Muscle layer of duodenum (tissue), 2 donors: ENCODE results near the gene CDH3.
"Not testable (repeated sequence)": the region's sequence is repeated elsewhere in the genome, so short reads cannot be mapped to it uniquely, and the experiment has no call there.

Experiments
- H3K27ac ChIP-seq: one replicate; pipeline ENCODE4 v1.7.0; 2013; ENCODE audit warnings: mild to moderate bottlenecking, low read length
- H3K27me3 ChIP-seq: one replicate; pipeline ENCODE4 v1.7.0; 2013; ENCODE audit warnings: low read depth, mild to moderate bottlenecking, control low read depth, low read length
- H3K36me3 ChIP-seq, 2 donors: one replicate each; pipeline ENCODE4 v1.7.0; 2013; ENCODE audit warnings: low read length in 2 of 2, control low read depth in 1 of 2, mild to moderate bottlenecking in 1 of 2; ENCODE audit not compliant: insufficient read depth in 2 of 2, control insufficient read depth in 1 of 2
- H3K4me1 ChIP-seq, 2 donors: one replicate each; pipeline ENCODE4 v1.7.0; 2013; ENCODE audit warnings: low read length in 2 of 2, mild to moderate bottlenecking in 2 of 2, control low read depth in 1 of 2, moderate library complexity in 1 of 2; ENCODE audit not compliant: insufficient read depth in 2 of 2, control insufficient read depth in 1 of 2
- H3K4me3 ChIP-seq, 2 donors: one replicate each; pipeline ENCODE4 v1.7.0; 2013; ENCODE audit warnings: low read length in 2 of 2, low read depth in 1 of 2, mild to moderate bottlenecking in 1 of 2
- H3K9me3 ChIP-seq, 2 donors: one replicate each; pipeline ENCODE4 v1.7.0; 2013; ENCODE audit warnings: low read length in 2 of 2, control low read depth in 1 of 2, mild to moderate bottlenecking in 1 of 2; ENCODE audit not compliant: control insufficient read depth in 1 of 2
- donor health status: healthy.

Gene CDH3

DNA sequence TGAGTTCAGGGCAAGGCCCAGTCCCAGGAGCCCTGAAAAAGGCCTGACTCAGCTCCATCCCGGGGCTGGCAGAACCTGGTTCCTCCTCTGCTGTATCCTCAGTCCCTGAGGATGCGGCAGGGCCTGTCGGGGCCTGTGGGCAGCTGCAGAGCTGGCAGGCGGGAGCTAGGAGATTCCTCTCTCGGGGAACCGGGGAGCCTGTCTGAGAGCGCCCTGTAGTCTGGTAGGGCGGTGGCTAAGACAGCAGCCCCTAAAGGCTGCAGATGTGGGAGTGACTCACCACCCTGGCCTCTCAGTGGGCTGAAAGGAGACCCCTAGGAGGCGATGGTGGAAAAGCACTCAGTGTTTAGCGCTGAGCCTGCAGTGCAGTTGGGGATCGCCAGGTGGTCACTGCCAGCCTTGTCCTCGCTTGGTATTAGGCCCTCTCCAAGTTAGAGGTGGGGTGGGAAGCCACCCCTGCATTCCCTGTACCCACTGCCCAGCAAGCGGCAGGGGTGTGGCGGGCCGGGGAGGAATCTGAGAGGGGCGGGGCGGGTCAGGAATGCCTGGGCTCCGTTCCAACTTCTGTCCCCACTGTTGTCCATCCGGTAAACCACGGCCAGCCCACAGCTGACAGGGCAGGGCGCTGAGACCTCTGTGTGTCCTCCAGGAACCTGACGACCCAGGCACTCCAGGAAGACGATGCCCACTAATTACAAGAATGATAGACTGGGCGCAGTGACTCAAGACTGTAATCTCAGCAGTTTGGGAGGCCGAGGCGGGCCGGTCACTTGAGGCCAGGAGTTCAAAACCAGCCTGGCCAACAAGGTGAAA is 62.4 kb downstream of the CDH3 start:
- H3K27me3 ChIP-seq, result peaks cover 5% of the 10 kb centered on the region
- no peaks in the 10 kb centered on the region for H3K4me1 ChIP-seq
- no peak overlapping the region for H3K4me3 ChIP-seq
- H3K36me3 ChIP-seq, result no peaks in the 10 kb centered on the region
- H3K9me3 ChIP-seq, result no peaks in the 10 kb centered on the region
- H3K27ac ChIP-seq, result no peak overlapping the region

DNA sequence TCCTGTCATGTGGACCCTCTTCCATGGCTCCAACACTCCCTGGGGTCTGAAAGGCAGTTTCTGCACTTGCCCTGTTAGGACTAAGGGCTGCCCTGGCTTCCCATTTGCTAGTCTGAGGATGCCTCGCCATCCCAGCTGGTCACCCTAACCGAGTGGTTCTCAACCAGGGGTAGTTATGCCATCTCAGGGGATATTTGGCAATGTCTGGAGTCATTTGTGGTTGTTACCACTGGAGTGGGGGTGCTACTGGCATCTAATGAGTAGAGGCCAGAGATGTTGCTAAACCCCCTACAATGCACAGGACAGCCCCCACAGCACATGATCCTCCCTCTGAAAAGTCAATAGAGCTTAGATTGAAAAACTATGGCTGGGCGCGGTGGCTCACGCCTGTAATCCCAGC is 65.1 kb downstream of the CDH3 start:
- no peak overlapping the region for H3K4me3 ChIP-seq

DNA sequence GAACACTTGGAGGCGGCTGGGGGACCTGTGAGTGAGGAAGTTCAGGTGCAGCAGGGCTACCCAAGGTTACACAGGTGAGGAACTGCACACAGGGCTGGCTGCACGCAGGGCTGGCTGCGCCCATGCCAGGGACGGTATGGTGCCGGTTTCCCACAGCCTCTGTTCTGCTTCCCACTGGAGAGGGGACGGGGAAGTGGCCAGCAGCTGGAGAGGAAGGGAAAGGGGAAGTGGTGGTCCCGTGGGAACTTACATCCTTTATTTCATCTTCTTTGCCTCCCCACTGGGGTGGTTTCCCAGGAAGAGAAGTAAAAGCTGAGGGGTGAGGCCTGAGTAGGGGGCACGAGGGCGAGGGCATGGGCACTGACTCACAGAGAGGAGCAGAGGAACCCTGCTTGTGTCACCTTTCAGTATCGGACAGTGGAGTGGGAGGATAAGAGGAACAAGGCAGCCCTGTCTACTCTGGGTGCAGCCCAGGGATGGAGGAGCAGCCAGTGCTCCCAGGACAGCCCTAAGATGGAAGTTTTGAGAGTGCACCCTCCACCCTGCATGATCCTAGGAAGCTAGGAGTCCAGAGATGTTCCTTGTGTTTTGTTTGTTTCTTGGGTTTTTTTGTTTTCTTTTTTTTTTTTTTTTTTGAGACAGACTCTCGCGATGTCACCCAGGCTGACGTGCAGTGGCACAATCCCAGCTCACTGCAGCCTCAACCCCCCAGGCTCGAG is 66.5 kb downstream of the CDH3 start:
- Histone ChIP-seq H3K4me3 (no peak overlapping the region), H3K9me3 (no peaks in the 10 kb centered on the region), H3K27me3 (peaks cover 5% of the 10 kb centered on the region), H3K27ac (no peak overlapping the region), H3K36me3 (no peaks in the 10 kb centered on the region), H3K4me1 (no peaks in the 10 kb centered on the region)

More for the DNA sequence above, 65.1 kb downstream of the CDH3 start:
- peaks cover 5% of the 10 kb centered on the region for H3K27me3 ChIP-seq
- no peaks in the 10 kb centered on the region for H3K36me3 ChIP-seq
- H3K9me3 ChIP-seq, result no peaks in the 10 kb centered on the region
- H3K27ac ChIP-seq, result no peak overlapping the region
- H3K4me1 ChIP-seq, result no peaks in the 10 kb centered on the region

DNA sequence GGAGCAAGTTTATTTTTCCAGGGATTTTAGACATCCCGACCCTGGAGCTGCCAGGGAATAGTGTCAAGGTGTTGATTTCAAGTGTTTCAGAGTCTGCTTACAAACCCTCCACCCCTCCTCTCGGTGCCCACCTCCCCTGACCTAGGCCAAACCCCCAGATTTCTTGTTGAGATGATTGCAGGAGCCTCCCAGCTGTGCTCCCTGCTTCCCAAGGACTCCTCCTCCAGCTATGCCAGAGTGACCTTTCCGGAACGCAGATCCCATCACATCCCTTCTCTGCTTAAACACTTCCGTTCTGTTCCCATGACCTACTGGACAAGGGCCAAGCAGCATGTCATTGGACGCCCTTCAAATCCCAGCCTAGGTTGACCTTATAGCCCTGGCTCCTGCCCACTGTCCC is 68.3 kb downstream of the CDH3 start:
- Histone ChIP-seq H3K4me1 (no peaks in the 10 kb centered on the region), H3K9me3 (no peaks in the 10 kb centered on the region), H3K27ac (no peak overlapping the region), H3K27me3 (peaks cover 5% of the 10 kb centered on the region), H3K4me3 (no peak overlapping the region), H3K36me3 (no peaks in the 10 kb centered on the region)

DNA sequence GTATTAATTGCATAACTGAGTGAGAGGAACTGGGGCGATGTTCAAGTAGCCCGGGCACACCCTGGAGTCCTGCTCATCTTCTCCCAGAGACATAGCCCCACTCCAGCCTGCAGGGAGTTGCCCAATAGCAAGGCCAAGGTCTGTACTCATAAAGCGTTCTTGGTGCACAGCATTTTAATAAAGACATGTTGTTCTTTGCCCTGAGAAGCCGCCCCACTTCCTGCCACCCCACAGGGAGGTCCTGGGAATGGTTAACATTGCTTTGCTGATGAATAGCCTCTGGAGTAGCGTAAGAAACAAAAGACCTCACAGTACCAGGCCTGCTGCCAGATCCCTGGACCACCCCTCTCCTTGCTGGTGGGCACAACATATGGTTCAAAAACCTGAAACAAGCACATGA is 70.4 kb downstream of the CDH3 start:
- no peak overlapping the region for H3K27ac ChIP-seq
- H3K36me3 ChIP-seq, result no peaks in the 10 kb centered on the region

DNA sequence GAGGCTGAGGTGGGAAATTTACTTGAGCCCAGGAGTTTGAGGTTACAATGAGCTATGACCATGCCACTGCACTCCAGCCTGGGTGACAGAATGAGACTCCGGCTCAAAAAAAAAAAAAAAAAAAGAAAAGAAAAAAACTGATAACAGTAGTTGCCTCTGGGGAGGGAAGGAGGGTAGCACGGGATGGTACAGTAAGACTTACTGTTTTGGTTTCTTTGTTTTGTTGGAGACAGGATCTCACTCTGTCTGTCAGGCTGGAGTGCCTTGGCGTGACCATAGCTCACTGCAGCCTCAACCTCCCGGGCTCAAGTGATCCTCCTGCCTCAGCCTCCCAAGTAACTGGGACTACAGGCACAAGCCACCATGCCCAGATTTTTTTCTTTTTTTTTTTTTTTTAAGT is 71.4 kb downstream of the CDH3 start:
- not testable (repeated sequence) for H3K27me3 ChIP-seq, H3K36me3 ChIP-seq, H3K4me1 ChIP-seq, H3K9me3 ChIP-seq, H3K27ac ChIP-seq, H3K4me3 ChIP-seq

More for the DNA sequence above, 70.4 kb downstream of the CDH3 start:
- Histone ChIP-seq H3K27me3 (no peaks in the 10 kb centered on the region), H3K4me1 (no peaks in the 10 kb centered on the region), H3K4me3 (no peak overlapping the region), H3K9me3 (no peaks in the 10 kb centered on the region)

DNA sequence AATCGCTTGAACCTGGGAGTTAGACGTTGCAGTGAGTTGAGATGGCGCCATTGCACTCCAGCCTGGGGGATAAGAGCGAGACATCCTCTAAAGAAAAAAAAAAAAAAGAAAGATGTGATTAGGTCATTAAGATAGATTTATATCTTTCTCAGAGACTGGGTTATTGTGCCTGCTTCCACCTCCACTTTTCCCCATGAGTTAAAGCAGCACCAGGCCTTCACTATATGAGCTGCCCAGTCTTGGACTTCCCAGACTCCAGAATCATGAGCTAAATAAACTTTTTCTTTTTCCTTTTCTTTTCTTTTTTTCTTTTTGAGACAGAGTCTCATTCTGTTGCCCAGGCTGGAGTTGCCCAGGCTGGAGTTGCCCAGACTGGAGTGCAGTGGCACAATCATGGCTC is 72.6 kb downstream of the CDH3 start:
- Histone ChIP-seq H3K4me1 (no peaks in the 10 kb centered on the region), H3K27me3 (no peaks in the 10 kb centered on the region), H3K4me3 (no peak overlapping the region), H3K27ac (no peak overlapping the region), H3K36me3 (no peaks in the 10 kb centered on the region), H3K9me3 (no peaks in the 10 kb centered on the region)

DNA sequence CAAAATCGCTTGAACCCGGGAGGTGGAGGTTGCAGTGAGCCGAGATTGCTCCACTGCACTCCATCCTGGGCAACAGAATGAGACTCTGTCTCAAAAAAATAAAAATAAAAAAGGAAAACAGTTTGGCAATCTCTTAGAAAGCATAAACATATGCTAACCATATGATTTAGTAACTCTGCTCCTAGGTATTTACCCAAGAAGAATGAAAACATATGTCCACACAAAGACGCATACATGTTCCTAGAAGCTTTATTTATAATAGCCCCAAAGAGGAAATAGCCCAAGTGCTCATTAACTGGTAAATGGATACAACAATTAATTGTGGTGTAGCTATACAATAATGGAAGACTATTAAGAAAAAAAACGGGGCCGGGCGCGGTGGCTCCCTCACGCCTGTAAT is 73.5 kb downstream of the CDH3 start:
- no peaks in the 10 kb centered on the region for H3K9me3 ChIP-seq
- H3K27ac ChIP-seq, result no peak overlapping the region
- no peak overlapping the region for H3K4me3 ChIP-seq
- no peaks in the 10 kb centered on the region for H3K27me3 ChIP-seq
- H3K4me1 ChIP-seq, result no peaks in the 10 kb centered on the region
- no peaks in the 10 kb centered on the region for H3K36me3 ChIP-seq

DNA sequence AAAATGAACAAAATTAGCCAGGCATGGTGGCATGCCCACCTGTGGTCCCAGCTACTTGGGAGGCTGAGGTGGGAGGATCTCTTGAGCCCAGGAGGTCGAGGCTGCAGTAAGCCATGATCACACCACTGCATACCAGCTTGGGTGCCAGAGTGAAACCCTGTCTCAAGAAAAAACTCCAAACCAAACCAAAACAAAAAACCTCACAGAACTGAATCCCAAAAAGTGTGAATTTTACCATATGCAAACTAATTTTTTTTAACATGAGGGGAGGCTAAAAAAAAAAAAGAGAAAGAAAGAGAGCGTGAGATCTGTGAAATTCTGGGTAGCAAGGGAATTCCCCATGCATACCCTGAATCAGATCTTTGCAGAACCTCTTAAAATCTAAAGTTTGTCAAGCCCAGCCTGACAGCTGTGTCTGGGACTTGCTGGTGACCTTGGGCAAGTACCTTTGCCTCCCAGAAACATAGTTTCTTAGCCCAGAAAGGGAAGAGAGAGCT is 74.9 kb downstream of the CDH3 start:
- H3K4me1 ChIP-seq, result no peaks in the 10 kb centered on the region
- no peaks in the 10 kb centered on the region for H3K27me3 ChIP-seq
- no peak overlapping the region for H3K4me3 ChIP-seq
- H3K36me3 ChIP-seq, result no peaks in the 10 kb centered on the region
- H3K27ac ChIP-seq, result no peak overlapping the region
- no peaks in the 10 kb centered on the region for H3K9me3 ChIP-seq

DNA sequence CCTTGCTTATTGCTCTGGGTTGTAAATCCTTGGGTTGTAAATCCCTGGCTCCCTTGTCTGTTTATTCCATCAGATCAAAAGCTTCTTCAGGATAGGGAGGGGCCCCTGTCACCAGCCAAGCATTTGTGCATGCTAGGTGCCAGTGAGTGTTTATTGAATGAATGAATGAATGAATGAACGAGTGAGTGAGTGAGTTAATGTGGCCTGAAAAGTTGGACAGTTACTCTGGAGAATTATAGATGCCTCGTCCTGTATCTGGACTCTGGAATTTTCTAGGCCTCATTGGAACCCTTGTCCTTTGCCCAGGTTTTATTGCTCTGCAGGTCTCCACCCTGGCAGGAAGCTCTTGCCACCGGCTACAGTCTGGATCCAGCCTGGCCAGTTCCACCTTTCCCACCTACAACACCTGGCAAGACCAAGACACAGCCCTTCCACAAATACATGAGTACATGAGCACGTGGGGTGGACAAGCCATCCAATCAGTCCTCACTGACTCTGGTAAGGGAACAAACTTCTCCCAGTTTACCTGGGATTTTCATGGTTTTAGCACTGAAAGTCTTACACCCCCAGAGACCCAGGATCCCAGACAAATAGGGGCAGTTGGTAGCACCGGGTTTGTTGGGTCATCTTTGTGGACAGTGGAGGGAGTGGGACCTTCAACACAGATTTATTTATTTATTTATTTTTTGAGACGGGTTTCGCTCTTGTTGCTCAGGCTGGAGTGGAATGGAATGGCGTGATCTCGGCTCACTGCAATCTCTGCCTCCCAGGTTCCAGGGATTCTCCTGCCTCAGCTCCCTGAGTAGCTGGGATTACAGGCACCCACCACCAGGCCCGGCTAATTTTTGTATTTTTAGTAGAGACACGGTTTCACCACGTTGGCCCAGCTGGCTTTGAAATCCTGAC is 77.3 kb downstream of the CDH3 start:
- H3K36me3 ChIP-seq, result no peaks in the 10 kb centered on the region
- peak overlapping the region; percentile 27 for H3K27ac ChIP-seq
- no peaks in the 10 kb centered on the region for H3K4me1 ChIP-seq
- H3K4me3 ChIP-seq, result no peak overlapping the region
- H3K27me3 ChIP-seq, result no peaks in the 10 kb centered on the region
- H3K9me3 ChIP-seq, result no peaks in the 10 kb centered on the region

DNA sequence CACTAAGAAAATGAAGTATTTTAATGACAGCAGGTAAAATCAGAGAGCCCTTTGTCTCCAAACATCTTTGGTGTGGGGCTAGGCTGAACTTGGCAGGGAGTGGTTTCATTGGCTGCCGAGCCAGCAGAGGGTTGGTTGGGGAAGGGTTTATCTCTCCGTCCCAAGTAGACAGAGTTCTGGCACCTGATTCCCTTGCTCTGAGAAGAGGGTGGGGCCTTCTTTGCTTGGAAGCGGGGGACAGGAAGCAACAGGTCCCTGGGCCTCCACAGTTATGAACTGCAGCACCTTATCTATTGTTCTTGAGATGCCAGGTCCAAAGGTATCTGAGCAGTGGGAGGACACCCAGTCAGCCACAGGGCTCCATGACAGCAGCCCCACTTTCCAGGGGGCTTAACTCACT is 79.7 kb downstream of the CDH3 start:
- Histone ChIP-seq H3K4me1 (no peaks in the 10 kb centered on the region), H3K27ac (no peak overlapping the region), H3K36me3 (no peaks in the 10 kb centered on the region), H3K9me3 (no peaks in the 10 kb centered on the region), H3K4me3 (no peak overlapping the region), H3K27me3 (no peaks in the 10 kb centered on the region)
